ENCODE measurements around the gene MUTYH.

- TF ChIP-seq, protein P1, sequence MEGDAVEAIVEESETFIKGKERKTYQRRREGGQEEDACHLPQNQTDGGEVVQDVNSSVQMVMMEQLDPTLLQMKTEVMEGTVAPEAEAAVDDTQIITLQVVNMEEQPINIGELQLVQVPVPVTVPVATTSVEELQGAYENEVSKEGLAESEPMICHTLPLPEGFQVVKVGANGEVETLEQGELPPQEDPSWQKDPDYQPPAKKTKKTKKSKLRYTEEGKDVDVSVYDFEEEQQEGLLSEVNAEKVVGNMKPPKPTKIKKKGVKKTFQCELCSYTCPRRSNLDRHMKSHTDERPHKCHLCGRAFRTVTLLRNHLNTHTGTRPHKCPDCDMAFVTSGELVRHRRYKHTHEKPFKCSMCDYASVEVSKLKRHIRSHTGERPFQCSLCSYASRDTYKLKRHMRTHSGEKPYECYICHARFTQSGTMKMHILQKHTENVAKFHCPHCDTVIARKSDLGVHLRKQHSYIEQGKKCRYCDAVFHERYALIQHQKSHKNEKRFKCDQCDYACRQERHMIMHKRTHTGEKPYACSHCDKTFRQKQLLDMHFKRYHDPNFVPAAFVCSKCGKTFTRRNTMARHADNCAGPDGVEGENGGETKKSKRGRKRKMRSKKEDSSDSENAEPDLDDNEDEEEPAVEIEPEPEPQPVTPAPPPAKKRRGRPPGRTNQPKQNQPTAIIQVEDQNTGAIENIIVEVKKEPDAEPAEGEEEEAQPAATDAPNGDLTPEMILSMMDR (IDR thresholded peaks at IDR 0.05), result no peak
- TF ChIP-seq POLR2AphosphoS5 (IDR thresholded peaks at IDR 0.05; ENCODE audit: low read depth, low read length) (no peak), REST (IDR thresholded peaks at IDR 0.05; ENCODE audit: insufficient read depth in 1 of 2, low read depth in 2 of 2, low read length in 1 of 2) (no peak), SIN3A (IDR thresholded peaks at IDR 0.05; ENCODE audit: borderline replicate concordance, insufficient read depth, low read depth, low read length) (no peak), TCF7L2 (IDR thresholded peaks at IDR 0.05; ENCODE audit: low read depth, low read length) (no peak)
Observed at GRCh38 chr1:45327644-45328515, 12.4 kb downstream of the MUTYH start.
